ENCODE data around the gene FBXO47. TPM values are rescaled to one million over a fixed set of nuclear protein-coding genes. Genes with fewer than 3 reads are reported as not detected.
A peak's percentile ranks its signal among the peaks of the same experiment; 100 is the strongest.
"Not testable (repeated sequence)": the region's sequence is repeated elsewhere in the genome, so short reads cannot be mapped to it uniquely, and the experiment has no call there.

The FBXO47 gene
- total RNA-seq, 4 donors from 2014 or later = not detected

- H3K27ac ChIP-seq = no peak overlapping the region
- no peak overlapping the region for H3K4me3 ChIP-seq
- no peaks in the 10 kb centered on the region for H3K27me3 ChIP-seq
- TF ChIP-seq POLR2A (IDR thresholded peaks at IDR 0.05) = no peak
- TF ChIP-seq CTCF (IDR thresholded peaks at IDR 0.05) = no peak
- no peak for TF ChIP-seq EP300 (IDR thresholded peaks at IDR 0.05)
- TF ChIP-seq POLR2AphosphoS5 (IDR thresholded peaks at IDR 0.05) = no peak
- 76% methylated on average over 13 of the region's 20 CpGs for WGBS
- H3K4me1 ChIP-seq = peaks cover 41% of the 10 kb centered on the region
- peaks cover 88% of the 10 kb centered on the region for H3K36me3 ChIP-seq
- no peaks in the 10 kb centered on the region for H3K9me3 ChIP-seq
- peak in 1 of 2 donors; percentile 78 for DNase-seq (ENCODE audit: low spot score in 2 of 2)
Observed at GRCh38 chr17:38914741-38915638, 52.2 kb downstream of the FBXO47 start.

- Histone ChIP-seq H3K4me1 (peaks cover 61% of the 10 kb centered on the region), H3K4me3 (no peak overlapping the region), H3K27me3 (no peaks in the 10 kb centered on the region), H3K27ac (no peak overlapping the region), H3K9me3 (no peaks in the 10 kb centered on the region), H3K36me3 (peaks cover 61% of the 10 kb centered on the region)
- TF ChIP-seq POLR2A (IDR thresholded peaks at IDR 0.05) = no peak
- no peak for TF ChIP-seq CTCF (IDR thresholded peaks at IDR 0.05)
- 68% methylated on average over 13 of the region's 13 CpGs for WGBS
- peak in 1 of 2 donors; percentile 68 for DNase-seq (ENCODE audit: low spot score in 2 of 2)
Observed at GRCh38 chr17:38912221-38912813, 54.9 kb downstream of the FBXO47 start.

GRCh38 chr17:38911731-38912081 is 55.5 kb downstream of the FBXO47 start:
- Histone ChIP-seq H3K36me3 (peaks cover 56% of the 10 kb centered on the region), H3K4me1 (peaks cover 68% of the 10 kb centered on the region)
- DNase-seq (ENCODE audit: low spot score in 2 of 2); H3K27me3 ChIP-seq; H3K9me3 ChIP-seq; H3K4me3 ChIP-seq; H3K27ac ChIP-seq: not testable (repeated sequence)
- 94% methylated on average over 8 of the region's 8 CpGs for WGBS

- peak; percentile 48 to 73 for DNase-seq (ENCODE audit: low spot score in 2 of 2)
- Histone ChIP-seq H3K9me3 (no peaks in the 10 kb centered on the region), H3K27me3 (no peaks in the 10 kb centered on the region), H3K36me3 (peaks cover 51% of the 10 kb centered on the region), H3K4me3 (no peak overlapping the region), H3K4me1 (peaks cover 70% of the 10 kb centered on the region), H3K27ac (no peak overlapping the region)
- WGBS = 95% methylated on average over 3 of the region's 10 CpGs
- no peak for TF ChIP-seq EP300 (IDR thresholded peaks at IDR 0.05)
- TF ChIP-seq POLR2AphosphoS5 (IDR thresholded peaks at IDR 0.05) = no peak
- no peak for TF ChIP-seq CTCF (IDR thresholded peaks at IDR 0.05)
- no peak for TF ChIP-seq POLR2A (IDR thresholded peaks at IDR 0.05)
Observed at GRCh38 chr17:38911081-38911730, 56.0 kb downstream of the FBXO47 start.

- TF ChIP-seq POLR2A (IDR thresholded peaks at IDR 0.05) (no peak), CTCF (IDR thresholded peaks at IDR 0.05) (no peak), EP300 (IDR thresholded peaks at IDR 0.05) (no peak), POLR2AphosphoS5 (IDR thresholded peaks at IDR 0.05) (no peak)
- peaks cover 42% of the 10 kb centered on the region for H3K36me3 ChIP-seq
- no peaks in the 10 kb centered on the region for H3K9me3 ChIP-seq
- no peak overlapping the region for H3K4me3 ChIP-seq
- H3K27ac ChIP-seq = no peak overlapping the region
- H3K4me1 ChIP-seq = peaks cover 66% of the 10 kb centered on the region
- no peaks in the 10 kb centered on the region for H3K27me3 ChIP-seq
- WGBS = 72% methylated on average over 5 of the region's 5 CpGs
- DNase-seq (ENCODE audit: low spot score in 2 of 2) = peak; percentile 26 to 45
Observed at GRCh38 chr17:38910325-38910724, 56.9 kb downstream of the FBXO47 start.
